Measurements from ENCODE around the gene PLCXD1. TPM values are rescaled to one million over a fixed set of nuclear protein-coding genes. Genes with fewer than 3 reads are reported as not detected.
"Not testable (repeated sequence)": the region's sequence is repeated elsewhere in the genome, so short reads cannot be mapped to it uniquely, and the experiment has no call there.

PLCXD1 gene
- total and polyA plus RNA-seq, 2 experiments from 2014 or later = 22.0 to 40.1 TPM

DNA sequence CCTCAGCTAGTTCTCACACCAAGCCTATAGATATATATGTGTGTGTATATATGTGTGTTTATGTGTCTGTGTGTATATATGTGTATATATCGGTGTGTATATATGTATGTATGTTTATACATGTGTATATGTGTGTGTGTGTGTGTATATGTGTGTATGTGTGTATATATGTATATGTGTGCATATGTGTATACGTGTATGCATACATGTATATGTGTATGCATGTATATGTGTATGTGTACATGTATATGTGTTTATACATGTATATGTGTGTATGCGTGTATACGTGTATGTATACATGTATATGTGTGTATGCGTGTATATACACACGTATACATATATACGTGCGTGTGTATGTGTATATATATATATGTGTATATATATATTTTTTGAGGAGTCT lies 19.2 kb downstream of the PLCXD1 start:
- Histone ChIP-seq H3K27ac (no peak overlapping the region), H3K9me3 (ENCODE audit: low read depth) (no peaks in the 10 kb centered on the region), H3K4me3 (no peak overlapping the region), H3K36me3 (replicated peaks; ENCODE audit: insufficient read depth, low read depth) (no peaks in the 10 kb centered on the region), H4K20me1 (ENCODE audit: insufficient read depth, poor library complexity, severe bottlenecking) (no peaks in the 10 kb centered on the region), H3K4me2 (no peak overlapping the region), H3K79me2 (no peaks in the 10 kb centered on the region), H2AFZ (no peak overlapping the region), H3K27me3 (no peaks in the 10 kb centered on the region), H3K4me1 (ENCODE audit: insufficient read depth) (no peaks in the 10 kb centered on the region), H3K9me2 (replicated peaks; ENCODE audit: insufficient read depth) (no peaks in the 10 kb centered on the region)
- WGBS (ENCODE audit: low lambda C conversion rate, missing lambda C conversion rate) = 96% methylated on average over 8 of the region's 8 CpGs
- no peak for DNase-seq (ENCODE audit: low spot score)
- TF ChIP-seq EZH2phosphoT487 (IDR thresholded peaks at IDR 0.05; ENCODE audit: low read depth, severe bottlenecking, unreplicated experiment) (no peak), EZH2 (IDR thresholded peaks at IDR 0.05; ENCODE audit: borderline replicate concordance) (no peak)
- TF ChIP-seq, protein P1, sequence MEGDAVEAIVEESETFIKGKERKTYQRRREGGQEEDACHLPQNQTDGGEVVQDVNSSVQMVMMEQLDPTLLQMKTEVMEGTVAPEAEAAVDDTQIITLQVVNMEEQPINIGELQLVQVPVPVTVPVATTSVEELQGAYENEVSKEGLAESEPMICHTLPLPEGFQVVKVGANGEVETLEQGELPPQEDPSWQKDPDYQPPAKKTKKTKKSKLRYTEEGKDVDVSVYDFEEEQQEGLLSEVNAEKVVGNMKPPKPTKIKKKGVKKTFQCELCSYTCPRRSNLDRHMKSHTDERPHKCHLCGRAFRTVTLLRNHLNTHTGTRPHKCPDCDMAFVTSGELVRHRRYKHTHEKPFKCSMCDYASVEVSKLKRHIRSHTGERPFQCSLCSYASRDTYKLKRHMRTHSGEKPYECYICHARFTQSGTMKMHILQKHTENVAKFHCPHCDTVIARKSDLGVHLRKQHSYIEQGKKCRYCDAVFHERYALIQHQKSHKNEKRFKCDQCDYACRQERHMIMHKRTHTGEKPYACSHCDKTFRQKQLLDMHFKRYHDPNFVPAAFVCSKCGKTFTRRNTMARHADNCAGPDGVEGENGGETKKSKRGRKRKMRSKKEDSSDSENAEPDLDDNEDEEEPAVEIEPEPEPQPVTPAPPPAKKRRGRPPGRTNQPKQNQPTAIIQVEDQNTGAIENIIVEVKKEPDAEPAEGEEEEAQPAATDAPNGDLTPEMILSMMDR (IDR thresholded peaks at IDR 0.05; ENCODE audit: poor library complexity) = no peak

DNA sequence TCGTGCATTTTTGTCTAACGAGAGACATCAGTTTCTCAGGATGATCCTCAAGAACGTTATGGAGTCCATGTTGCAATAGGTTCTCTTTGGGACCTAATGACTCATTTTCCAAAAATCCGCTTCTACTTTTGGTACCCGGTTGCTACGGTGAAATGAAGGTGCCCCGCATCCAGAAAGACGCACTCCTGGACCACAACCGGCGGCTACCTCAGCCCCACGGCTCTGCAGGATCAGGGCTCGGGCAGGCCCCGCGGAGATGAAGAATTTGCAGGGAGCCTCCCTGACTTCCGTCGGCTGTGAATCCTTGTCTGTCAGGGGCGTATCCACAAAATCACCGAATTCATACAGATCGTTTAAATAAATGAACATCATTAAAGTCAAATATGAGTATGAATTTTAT lies 21.8 kb downstream of the PLCXD1 start:
- no peak for DNase-seq (ENCODE audit: low spot score)
- Histone ChIP-seq H3K27me3 (no peaks in the 10 kb centered on the region), H3K4me1 (ENCODE audit: insufficient read depth) (no peaks in the 10 kb centered on the region), H4K20me1 (ENCODE audit: insufficient read depth, poor library complexity, severe bottlenecking) (no peaks in the 10 kb centered on the region), H3K9me2 (replicated peaks; ENCODE audit: insufficient read depth) (no peaks in the 10 kb centered on the region), H3K79me2 (no peaks in the 10 kb centered on the region), H3K4me3 (no peak overlapping the region), H2AFZ (no peak overlapping the region), H3K36me3 (replicated peaks; ENCODE audit: insufficient read depth, low read depth) (no peaks in the 10 kb centered on the region), H3K27ac (no peak overlapping the region), H3K4me2 (no peak overlapping the region), H3K9me3 (ENCODE audit: low read depth) (no peaks in the 10 kb centered on the region)
- TF ChIP-seq, protein P1 (IDR thresholded peaks at IDR 0.05; ENCODE audit: poor library complexity) = no peak
- TF ChIP-seq EZH2 (IDR thresholded peaks at IDR 0.05; ENCODE audit: borderline replicate concordance) (no peak), EZH2phosphoT487 (IDR thresholded peaks at IDR 0.05; ENCODE audit: low read depth, severe bottlenecking, unreplicated experiment) (no peak)
- WGBS (ENCODE audit: low lambda C conversion rate, missing lambda C conversion rate) = 94% methylated on average over 19 of the region's 19 CpGs

DNA sequence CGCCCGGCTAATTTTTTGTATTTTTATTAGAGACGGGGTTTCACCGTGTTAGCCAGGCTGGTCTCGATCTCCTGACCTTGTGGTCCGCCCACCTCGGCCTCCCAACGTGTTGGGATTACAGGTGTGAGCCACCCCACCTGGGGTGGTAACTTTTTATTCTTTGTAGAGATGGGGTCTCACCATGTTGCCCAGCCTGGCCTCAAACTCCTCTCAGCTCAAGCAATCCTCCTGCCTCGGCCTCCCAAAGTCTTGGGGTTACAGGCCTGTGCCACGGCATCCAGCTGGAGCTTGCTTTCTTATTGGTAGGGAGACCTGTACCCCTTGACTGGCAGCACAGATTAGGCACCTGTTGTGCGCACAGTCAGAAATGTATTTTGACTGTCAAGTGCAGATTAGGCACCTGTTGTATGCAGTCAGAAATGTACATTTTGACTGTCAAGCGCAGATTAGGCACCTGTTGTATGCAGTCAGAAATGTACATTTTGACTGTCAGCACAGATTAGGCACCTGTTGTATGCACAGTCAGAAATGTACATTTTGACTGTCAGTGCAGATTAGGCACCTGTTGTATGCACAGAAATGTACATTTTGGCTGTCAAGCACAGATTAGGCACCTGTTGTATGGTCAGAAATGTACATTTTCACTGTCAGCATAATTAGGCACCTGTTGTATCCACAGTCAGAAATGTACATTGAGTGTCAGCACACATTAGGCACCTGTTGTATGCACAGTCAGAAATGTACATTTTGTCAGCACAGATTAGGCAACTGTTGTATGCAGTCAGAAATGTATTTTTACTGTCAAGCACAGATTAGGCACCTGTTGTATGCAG lies 24.8 kb downstream of the PLCXD1 start:
- over 99% methylated on average over 12 of the region's 12 CpGs for WGBS (ENCODE audit: low lambda C conversion rate, missing lambda C conversion rate)
- H4K20me1 ChIP-seq (ENCODE audit: insufficient read depth, poor library complexity, severe bottlenecking); H3K27me3 ChIP-seq; H3K27ac ChIP-seq; H3K36me3 ChIP-seq (replicated peaks; ENCODE audit: insufficient read depth, low read depth); H3K9me2 ChIP-seq (replicated peaks; ENCODE audit: insufficient read depth); H3K79me2 ChIP-seq; H2AFZ ChIP-seq; H3K9me3 ChIP-seq (ENCODE audit: low read depth); H3K4me2 ChIP-seq; H3K4me1 ChIP-seq (ENCODE audit: insufficient read depth); DNase-seq (ENCODE audit: low spot score); H3K4me3 ChIP-seq: not testable (repeated sequence)

DNA sequence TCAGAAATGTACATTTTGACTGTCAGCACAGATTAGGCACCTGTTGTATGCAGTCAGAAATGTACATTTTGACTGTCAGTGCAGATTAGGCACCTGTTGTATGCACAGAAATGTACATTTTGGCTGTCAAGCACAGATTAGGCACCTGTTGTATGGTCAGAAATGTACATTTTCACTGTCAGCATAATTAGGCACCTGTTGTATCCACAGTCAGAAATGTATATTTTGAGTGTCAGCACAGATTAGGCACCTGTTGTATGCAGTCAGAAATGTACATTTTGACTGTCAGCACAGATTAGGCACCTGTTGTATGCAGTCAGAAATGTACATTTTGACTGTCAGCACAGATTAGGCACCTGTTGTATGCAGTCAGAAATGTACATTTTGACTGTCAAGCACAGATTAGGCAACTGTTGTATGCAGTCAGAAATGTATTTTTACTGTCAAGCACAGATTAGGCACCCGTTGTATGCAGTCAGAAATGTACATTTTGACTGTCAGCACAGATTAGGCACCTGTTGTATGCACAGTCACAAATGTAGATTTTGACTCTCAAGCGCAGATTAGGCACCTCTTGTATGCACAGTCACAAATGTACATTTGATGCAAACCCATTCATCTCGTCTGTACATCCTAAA lies 25.6 kb downstream of the PLCXD1 start:
- H3K27ac ChIP-seq; H2AFZ ChIP-seq; H3K79me2 ChIP-seq; H3K4me1 ChIP-seq (ENCODE audit: insufficient read depth); H3K4me3 ChIP-seq; H3K9me3 ChIP-seq (ENCODE audit: low read depth); H4K20me1 ChIP-seq (ENCODE audit: insufficient read depth, poor library complexity, severe bottlenecking); H3K9me2 ChIP-seq (replicated peaks; ENCODE audit: insufficient read depth); H3K27me3 ChIP-seq; H3K36me3 ChIP-seq (replicated peaks; ENCODE audit: insufficient read depth, low read depth); DNase-seq (ENCODE audit: low spot score); H3K4me2 ChIP-seq: not testable (repeated sequence)
- 100% methylated on average over 3 of the region's 3 CpGs for WGBS (ENCODE audit: low lambda C conversion rate, missing lambda C conversion rate)

Data from hepatocyte (in vitro differentiated cells).